ENCODE results near the gene FHIT. TPM values are rescaled to one million over a fixed set of nuclear protein-coding genes. Genes with fewer than 3 reads are reported as not detected.
A peak's percentile ranks its signal among the peaks of the same experiment; 100 is the strongest.
"Not testable (repeated sequence)": the region's sequence is repeated elsewhere in the genome, so short reads cannot be mapped to it uniquely, and the experiment has no call there.

The FHIT gene
- total RNA-seq, 1 experiment from 2014 or later: 7.8 TPM

- DNase-seq (ENCODE audit: low spot score): no peak
- in situ Hi-C loops (cut with HindIII; ENCODE audit: low sequenced_read_pairs): no loop called here
Observed at GRCh38 chr3:60912876-60913275, 338.4 kb downstream of the FHIT start.

- in situ Hi-C loops (cut with HindIII; ENCODE audit: low sequenced_read_pairs): no loop called here
- no peak for DNase-seq (ENCODE audit: low spot score)
Observed at GRCh38 chr3:60912142-60912541, 339.1 kb downstream of the FHIT start.

- no peak for DNase-seq (ENCODE audit: low spot score)
- in situ Hi-C loops (cut with HindIII; ENCODE audit: low sequenced_read_pairs): no loop called here
Observed at GRCh38 chr3:60909526-60909925, 341.7 kb downstream of the FHIT start.

- in situ Hi-C loops (cut with HindIII; ENCODE audit: low sequenced_read_pairs): no loop called here
- DNase-seq (ENCODE audit: low spot score): no peak
Observed at GRCh38 chr3:60906283-60906682, 345.0 kb downstream of the FHIT start.

GRCh38 chr3:60898321-60898720 is 352.9 kb downstream of the FHIT start:
- in situ Hi-C loops (cut with HindIII; ENCODE audit: low sequenced_read_pairs): no loop called here
- no peak for DNase-seq (ENCODE audit: low spot score)

GRCh38 chr3:60893946-60894345 is 357.3 kb downstream of the FHIT start:
- no peak for DNase-seq (ENCODE audit: low spot score)
- in situ Hi-C loops (cut with HindIII; ENCODE audit: low sequenced_read_pairs): no loop called here

- no peak for DNase-seq (ENCODE audit: low spot score)
- in situ Hi-C loops (cut with HindIII; ENCODE audit: low sequenced_read_pairs): no loop called here
Observed at GRCh38 chr3:60890226-60890625, 361.0 kb downstream of the FHIT start.

- in situ Hi-C loops (cut with HindIII; ENCODE audit: low sequenced_read_pairs); DNase-seq (ENCODE audit: low spot score): not testable (repeated sequence)
Observed at GRCh38 chr3:60888952-60889351, 362.3 kb downstream of the FHIT start.

GRCh38 chr3:60887574-60887973 is 363.7 kb downstream of the FHIT start:
- no peak for DNase-seq (ENCODE audit: low spot score)
- in situ Hi-C loops (cut with HindIII; ENCODE audit: low sequenced_read_pairs): no loop called here

GRCh38 chr3:60886518-60886917 is 364.7 kb downstream of the FHIT start:
- in situ Hi-C loops (cut with HindIII; ENCODE audit: low sequenced_read_pairs): no loop called here
- no peak for DNase-seq (ENCODE audit: low spot score)

GRCh38 chr3:60884005-60884404 is 367.2 kb downstream of the FHIT start:
- DNase-seq (ENCODE audit: low spot score): no peak
- in situ Hi-C loops (cut with HindIII; ENCODE audit: low sequenced_read_pairs): no loop called here

- no peak for DNase-seq (ENCODE audit: low spot score)
- in situ Hi-C loops (cut with HindIII; ENCODE audit: low sequenced_read_pairs): no loop called here
Observed at GRCh38 chr3:60877188-60877587, 374.1 kb downstream of the FHIT start.

GRCh38 chr3:60870396-60870795 is 380.9 kb downstream of the FHIT start:
- in situ Hi-C loops (cut with HindIII; ENCODE audit: low sequenced_read_pairs): no loop called here
- no peak for DNase-seq (ENCODE audit: low spot score)

GRCh38 chr3:60867200-60867599 is 384.1 kb downstream of the FHIT start:
- in situ Hi-C loops (cut with HindIII; ENCODE audit: low sequenced_read_pairs): no loop called here
- DNase-seq (ENCODE audit: low spot score): no peak

- no peak for DNase-seq (ENCODE audit: low spot score)
- in situ Hi-C loops (cut with HindIII; ENCODE audit: low sequenced_read_pairs): no loop called here
Observed at GRCh38 chr3:60856257-60857046, 394.8 kb downstream of the FHIT start.

- in situ Hi-C loops (cut with HindIII; ENCODE audit: low sequenced_read_pairs): no loop called here
Observed at GRCh38 chr3:60855250-60855649, 396.0 kb downstream of the FHIT start.

GRCh38 chr3:60854791-60855190 is 396.5 kb downstream of the FHIT start:
- DNase-seq (ENCODE audit: low spot score): no peak
- in situ Hi-C loops (cut with HindIII; ENCODE audit: low sequenced_read_pairs): no loop called here

More at GRCh38 chr3:60855250-60855649, 396.0 kb downstream of the FHIT start:
- no peak for DNase-seq (ENCODE audit: low spot score)

GRCh38 chr3:60847791-60848190 is 403.5 kb downstream of the FHIT start:
- no peak for DNase-seq (ENCODE audit: low spot score)
- in situ Hi-C loops (cut with HindIII; ENCODE audit: low sequenced_read_pairs): no loop called here

- in situ Hi-C loops (cut with HindIII; ENCODE audit: low sequenced_read_pairs): no loop called here
- no peak for DNase-seq (ENCODE audit: low spot score)
Observed at GRCh38 chr3:60844256-60844655, 407.0 kb downstream of the FHIT start.

GRCh38 chr3:60841355-60841754 is 409.9 kb downstream of the FHIT start:
- no peak for DNase-seq (ENCODE audit: low spot score)
- in situ Hi-C loops (cut with HindIII; ENCODE audit: low sequenced_read_pairs): no loop called here

- in situ Hi-C loops (cut with HindIII; ENCODE audit: low sequenced_read_pairs): no loop called here
- DNase-seq (ENCODE audit: low spot score): peak; percentile 35
Observed at GRCh38 chr3:60839246-60839645, 412.0 kb downstream of the FHIT start.
